ENCODE data around the gene RNF220.

Gene RNF220

GRCh38 chr1:44634606-44635189 is 229.6 kb downstream of the RNF220 start:
- TF ChIP-seq JUND (IDR thresholded peaks at IDR 0.05; ENCODE audit: low read depth), result no peak
- in situ Hi-C loops (cut with HindIII; ENCODE audit: low pct_unique_long_range_greater_than_20kb, low sequenced_read_pairs), result no loop called here
- no peak for DNase-seq (ENCODE audit: low read depth in 1 of 2, low spot score in 1 of 2)

- TF ChIP-seq JUND (IDR thresholded peaks at IDR 0.05; ENCODE audit: low read depth), result no peak
- in situ Hi-C loops (cut with HindIII; ENCODE audit: low pct_unique_long_range_greater_than_20kb, low sequenced_read_pairs), result no loop called here
- DNase-seq (ENCODE audit: low read depth in 1 of 2, low spot score in 1 of 2), result no peak
These were observed 230.4 kb downstream of the RNF220 start for GRCh38 chr1:44635439-44635838.

GRCh38 chr1:44636083-44636687 is 231.1 kb downstream of the RNF220 start:
- no peak for TF ChIP-seq JUND (IDR thresholded peaks at IDR 0.05; ENCODE audit: low read depth)
- DNase-seq (ENCODE audit: low read depth in 1 of 2, low spot score in 1 of 2), result no peak
- in situ Hi-C loops (cut with HindIII; ENCODE audit: low pct_unique_long_range_greater_than_20kb, low sequenced_read_pairs), result no loop called here

- in situ Hi-C loops (cut with HindIII; ENCODE audit: low pct_unique_long_range_greater_than_20kb, low sequenced_read_pairs), result no loop called here
- TF ChIP-seq JUND (IDR thresholded peaks at IDR 0.05; ENCODE audit: low read depth), result no peak
- no peak for DNase-seq (ENCODE audit: low read depth in 1 of 2, low spot score in 1 of 2)
These were observed 231.9 kb downstream of the RNF220 start for GRCh38 chr1:44636688-44637598.

- no peak for TF ChIP-seq JUND (IDR thresholded peaks at IDR 0.05; ENCODE audit: low read depth)
- in situ Hi-C loops (cut with HindIII; ENCODE audit: low pct_unique_long_range_greater_than_20kb, low sequenced_read_pairs), result no loop called here
- no peak for DNase-seq (ENCODE audit: low read depth in 1 of 2, low spot score in 1 of 2)
These were observed 232.8 kb downstream of the RNF220 start for GRCh38 chr1:44637702-44638411.

- in situ Hi-C loops (cut with HindIII; ENCODE audit: low pct_unique_long_range_greater_than_20kb, low sequenced_read_pairs), result no loop called here
- no peak for TF ChIP-seq JUND (IDR thresholded peaks at IDR 0.05; ENCODE audit: low read depth)
These were observed 235.3 kb downstream of the RNF220 start for GRCh38 chr1:44640200-44640853.

GRCh38 chr1:44641126-44642102 is 236.4 kb downstream of the RNF220 start:
- in situ Hi-C loops (cut with HindIII; ENCODE audit: low pct_unique_long_range_greater_than_20kb, low sequenced_read_pairs), result no loop called here
- no peak for DNase-seq (ENCODE audit: low read depth in 1 of 2, low spot score in 1 of 2)
- TF ChIP-seq JUND (IDR thresholded peaks at IDR 0.05; ENCODE audit: low read depth), result no peak

More at GRCh38 chr1:44640200-44640853, 235.3 kb downstream of the RNF220 start:
- no peak for DNase-seq (ENCODE audit: low read depth in 1 of 2, low spot score in 1 of 2)

- in situ Hi-C loops (cut with HindIII; ENCODE audit: low pct_unique_long_range_greater_than_20kb, low sequenced_read_pairs), result no loop called here
- TF ChIP-seq JUND (IDR thresholded peaks at IDR 0.05; ENCODE audit: low read depth), result no peak
- no peak for DNase-seq (ENCODE audit: low read depth in 1 of 2, low spot score in 1 of 2)
These were observed 237.2 kb downstream of the RNF220 start for GRCh38 chr1:44642255-44642654.

- in situ Hi-C loops (cut with HindIII; ENCODE audit: low pct_unique_long_range_greater_than_20kb, low sequenced_read_pairs), result no loop called here
- TF ChIP-seq JUND (IDR thresholded peaks at IDR 0.05; ENCODE audit: low read depth), result no peak
- peak in 1 of 2 experiments; percentile 7 for DNase-seq (ENCODE audit: low read depth in 1 of 2, low spot score in 1 of 2)
These were observed 237.9 kb downstream of the RNF220 start for GRCh38 chr1:44642925-44643324.

GRCh38 chr1:44643721-44644334 is 238.8 kb downstream of the RNF220 start:
- no peak for DNase-seq (ENCODE audit: low read depth in 1 of 2, low spot score in 1 of 2)
- no peak for TF ChIP-seq JUND (IDR thresholded peaks at IDR 0.05; ENCODE audit: low read depth)

GRCh38 chr1:44644806-44645205 is 239.8 kb downstream of the RNF220 start:
- no peak for TF ChIP-seq JUND (IDR thresholded peaks at IDR 0.05; ENCODE audit: low read depth)
- in situ Hi-C loops (cut with HindIII; ENCODE audit: low pct_unique_long_range_greater_than_20kb, low sequenced_read_pairs), result no loop called here

More at GRCh38 chr1:44643721-44644334, 238.8 kb downstream of the RNF220 start:
- in situ Hi-C loops (cut with HindIII; ENCODE audit: low pct_unique_long_range_greater_than_20kb, low sequenced_read_pairs), result no loop called here

More at GRCh38 chr1:44644806-44645205, 239.8 kb downstream of the RNF220 start:
- no peak for DNase-seq (ENCODE audit: low read depth in 1 of 2, low spot score in 1 of 2)

All from T47D (cell line).